GM18520 (cell line): ENCODE measurements around the gene RNF13.
"Not testable (repeated sequence)": the region's sequence is repeated elsewhere in the genome, so short reads cannot be mapped to it uniquely, and the experiment has no call there.

Experiments used
- ATAC-seq: cut with Tn5 transposase; IDR thresholded peaks from one replicate; pipeline ENCODE4 v1.9.1; 2021; ENCODE audit not compliant: unreplicated experiment

The RNF13 gene

DNA sequence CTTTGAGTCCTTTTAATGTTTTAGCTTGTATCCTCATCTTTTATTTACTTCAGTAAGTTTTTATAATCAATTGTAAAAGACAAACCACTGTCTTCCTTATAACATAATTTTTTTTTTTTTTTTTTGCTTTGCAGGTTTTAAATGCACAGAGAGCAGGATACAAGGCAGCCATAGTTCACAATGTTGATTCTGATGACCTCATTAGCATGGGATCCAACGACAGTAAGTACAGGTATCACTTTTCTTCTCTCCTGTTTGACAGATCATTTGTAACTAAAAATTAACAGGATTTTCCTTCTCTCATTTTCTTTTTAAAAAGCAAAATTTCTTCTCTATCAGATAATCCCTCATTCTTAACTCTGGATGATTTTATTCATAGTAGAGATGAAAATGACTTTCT, 82.3 kb downstream of the RNF13 start:
- ATAC-seq = no peak

DNA sequence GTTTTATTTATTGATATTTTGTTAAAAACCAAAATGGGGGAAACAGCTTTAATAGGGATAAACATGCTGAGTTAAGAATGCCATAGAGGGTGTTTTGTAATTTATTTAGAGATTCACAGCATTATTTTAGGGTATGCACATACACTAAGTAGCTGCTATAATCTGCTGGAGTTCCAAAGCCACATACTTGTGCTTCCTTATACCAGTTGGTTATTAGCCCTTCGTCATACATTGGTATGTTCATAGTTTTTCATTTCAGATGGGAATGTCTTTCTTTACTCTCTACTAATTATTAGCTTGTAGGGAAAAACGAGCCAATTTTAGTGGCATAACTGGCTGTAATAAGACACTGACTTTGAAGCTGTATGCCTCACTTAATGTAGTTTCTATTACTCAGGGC, 82.8 kb downstream of the RNF13 start:
- ATAC-seq = no peak

DNA sequence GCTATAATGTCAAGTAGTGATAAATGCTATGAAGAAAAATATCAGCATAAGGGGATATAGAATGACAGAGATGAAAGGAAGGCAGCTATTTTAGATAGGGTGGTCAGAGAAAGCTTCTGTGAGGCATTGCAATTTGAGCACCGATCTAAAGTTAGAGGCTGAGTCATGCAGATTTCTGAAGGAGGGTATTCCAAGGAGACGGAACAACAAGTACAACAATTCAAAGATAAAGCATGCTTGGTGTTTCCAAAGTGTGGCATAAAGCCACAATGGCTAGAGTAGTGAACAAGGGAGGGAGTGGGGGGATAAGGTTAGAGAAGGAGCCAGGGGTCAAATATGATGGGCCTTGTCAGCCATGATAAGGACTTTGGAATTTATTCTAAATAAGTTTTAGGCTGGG, 85.8 kb downstream of the RNF13 start:
- no peak for ATAC-seq

DNA sequence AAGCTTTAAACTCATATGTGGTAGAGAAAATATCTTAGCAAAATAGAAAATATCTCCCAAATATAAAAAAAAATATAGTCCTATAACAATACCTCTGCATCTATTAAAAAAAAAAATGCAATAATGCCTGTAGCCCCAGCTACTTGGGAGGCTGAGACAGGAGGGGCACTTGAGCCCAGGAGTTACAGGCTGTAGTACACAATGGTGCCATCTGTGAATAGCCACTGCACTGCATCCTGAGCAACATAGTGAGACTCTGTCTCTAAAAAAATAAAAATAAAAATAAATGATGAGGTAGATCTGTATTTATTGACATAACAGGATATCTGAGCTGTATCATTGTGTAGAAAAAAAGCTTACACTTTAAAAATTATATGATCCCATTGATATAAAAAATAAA, 87.3 kb downstream of the RNF13 start:
- ATAC-seq = no peak

DNA sequence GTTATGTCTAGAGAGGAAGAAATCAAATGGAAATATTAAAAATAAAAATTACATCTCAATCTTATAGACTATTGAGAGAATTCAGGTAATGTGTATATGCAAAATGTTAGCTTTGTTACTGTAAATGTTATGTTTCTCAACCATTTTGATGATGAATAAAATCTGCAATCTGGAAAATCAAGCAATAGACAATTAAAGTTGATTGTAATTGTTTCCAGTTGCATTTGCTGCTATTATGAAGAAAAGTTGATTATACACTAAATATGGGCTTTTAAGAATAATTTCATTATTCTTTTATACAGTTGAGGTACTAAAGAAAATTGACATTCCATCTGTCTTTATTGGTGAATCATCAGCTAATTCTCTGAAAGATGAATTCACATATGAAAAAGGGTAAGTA, 88.8 kb downstream of the RNF13 start:
- ATAC-seq = no peak

DNA sequence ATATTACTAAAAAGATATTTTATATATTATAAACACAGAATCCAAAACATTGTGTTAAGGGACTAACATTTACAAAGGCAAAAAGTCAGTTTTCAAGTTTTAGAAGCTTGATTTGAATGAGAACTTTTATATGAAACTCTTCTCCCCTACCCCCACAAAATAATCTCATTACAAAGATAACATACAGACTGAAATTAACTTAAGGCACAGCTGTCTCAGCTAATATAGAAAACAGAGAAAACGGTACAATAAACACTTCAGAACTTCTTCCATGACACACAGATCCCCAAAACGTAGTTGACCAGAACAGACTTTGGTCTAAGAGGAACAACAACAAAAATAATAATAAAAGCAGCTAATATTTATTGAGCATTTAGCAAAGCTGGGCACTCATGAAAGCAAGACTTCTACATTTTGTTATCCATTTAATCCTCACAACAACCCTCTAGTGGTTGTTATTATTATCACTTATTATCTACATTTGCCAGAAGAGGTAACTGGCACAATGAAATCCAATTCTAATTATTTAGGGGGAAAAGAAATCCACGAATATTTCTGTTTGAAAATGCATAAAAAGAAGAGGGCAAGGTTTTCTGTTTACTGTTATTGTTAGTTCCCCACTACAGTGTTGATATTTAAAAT, 89.6 kb downstream of the RNF13 start:
- ATAC-seq = no peak

DNA sequence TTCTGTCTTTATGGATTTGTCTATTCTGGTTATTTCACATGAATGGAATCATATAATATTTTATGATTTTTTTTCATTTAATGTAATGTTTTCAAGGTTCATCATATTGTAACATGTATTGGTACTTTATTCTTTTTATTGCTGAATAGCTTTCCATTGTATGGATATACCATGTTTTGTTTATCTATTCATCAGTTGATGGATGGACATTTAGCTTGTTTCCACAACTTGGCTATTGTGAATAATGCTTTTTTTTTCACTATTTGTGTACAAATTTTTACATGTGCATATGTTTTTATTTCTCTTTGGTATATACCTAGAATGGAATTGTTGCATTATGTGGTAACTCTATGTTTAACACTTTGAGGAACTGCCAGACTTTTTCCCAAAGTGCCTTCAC, 93.0 kb downstream of the RNF13 start:
- no peak for ATAC-seq

DNA sequence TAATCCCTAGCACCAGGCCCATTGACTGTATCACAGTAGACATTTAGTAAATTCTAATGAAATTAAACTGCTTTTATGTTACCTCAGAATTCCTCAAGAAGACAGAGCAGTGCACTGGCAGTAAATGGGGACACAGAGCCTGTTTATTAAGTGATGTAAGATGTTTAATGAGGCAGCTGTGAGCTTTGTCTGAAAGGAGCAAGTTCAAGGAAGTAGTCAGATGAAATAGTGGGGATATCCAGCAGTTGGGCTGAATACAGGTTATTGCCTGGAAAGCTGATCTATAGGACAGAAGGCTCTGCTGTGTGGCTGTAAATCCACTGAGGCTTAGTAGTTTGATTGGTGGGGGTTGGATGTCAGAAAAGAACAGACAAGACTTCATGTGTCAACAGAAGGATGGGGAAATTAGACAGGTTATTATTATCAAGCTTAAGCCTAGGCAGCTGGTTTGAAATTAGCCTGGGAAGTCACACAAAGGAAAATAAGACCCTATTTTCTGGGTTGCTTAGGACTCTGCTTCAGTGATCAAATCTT, 95.5 kb downstream of the RNF13 start:
- no peak for ATAC-seq

DNA sequence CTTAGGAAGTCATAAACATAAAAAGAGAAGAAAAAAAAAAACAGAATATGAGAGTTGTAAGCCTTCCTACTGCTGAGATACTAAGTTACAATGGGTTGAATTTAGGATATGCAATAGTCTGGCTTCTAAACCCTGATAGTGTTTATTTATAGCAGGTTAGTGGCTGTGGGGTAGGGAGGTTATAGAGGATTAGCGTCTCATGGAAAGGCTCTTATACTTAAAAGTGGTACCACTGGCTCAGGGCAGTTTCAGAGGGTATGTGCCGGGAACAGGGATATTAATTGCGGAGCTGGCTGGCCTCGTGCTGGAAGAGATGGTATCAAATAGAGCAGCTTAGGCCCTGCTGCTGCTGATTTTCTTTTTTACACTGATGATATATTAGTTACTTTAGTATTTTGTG, 96.9 kb downstream of the RNF13 start:
- no peak for ATAC-seq

DNA sequence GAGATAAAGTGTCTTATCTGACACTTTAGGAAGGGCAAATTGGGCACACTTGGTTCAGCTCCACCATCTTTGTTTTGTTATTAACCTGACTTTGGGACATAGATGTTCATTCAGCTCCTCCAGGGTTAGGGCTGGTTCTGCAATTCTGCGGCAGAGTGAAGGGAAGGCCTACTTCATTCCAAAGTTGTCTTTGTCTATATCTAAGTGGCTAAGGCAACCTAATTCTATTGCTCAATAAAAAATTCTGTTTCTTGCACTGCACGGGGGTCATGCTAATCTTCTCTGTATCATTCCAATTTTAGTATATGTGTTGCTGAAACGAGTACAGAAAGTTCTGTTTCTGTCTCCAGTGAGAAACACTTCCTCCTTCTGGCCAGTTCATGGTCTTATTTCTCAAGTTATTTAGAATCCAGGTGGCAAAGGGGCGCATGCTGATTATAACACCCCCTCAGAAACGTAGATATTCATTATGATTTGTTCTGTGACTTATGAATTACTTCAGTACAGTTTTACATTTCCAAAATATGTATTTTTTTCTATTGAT, 104.2 kb downstream of the RNF13 start:
- no peak for ATAC-seq

DNA sequence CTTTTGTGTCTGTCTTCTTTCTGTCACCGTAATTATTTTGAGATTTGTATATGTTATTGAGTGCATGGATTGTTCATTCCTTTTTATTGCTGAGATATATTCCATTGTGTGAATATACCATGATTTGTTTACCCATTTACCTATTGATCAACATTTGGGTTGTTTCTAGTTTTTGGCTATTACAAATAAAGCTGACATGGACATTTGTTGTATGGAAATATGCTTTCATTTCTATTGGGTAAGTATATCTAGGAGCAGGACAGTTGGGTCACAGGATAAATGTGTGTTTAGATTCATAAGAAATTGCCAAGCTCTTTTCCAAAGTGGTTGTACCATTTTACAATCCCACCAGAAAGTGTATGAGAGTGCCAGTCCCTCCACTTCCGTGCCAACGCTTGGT, 106.5 kb downstream of the RNF13 start:
- no peak for ATAC-seq

DNA sequence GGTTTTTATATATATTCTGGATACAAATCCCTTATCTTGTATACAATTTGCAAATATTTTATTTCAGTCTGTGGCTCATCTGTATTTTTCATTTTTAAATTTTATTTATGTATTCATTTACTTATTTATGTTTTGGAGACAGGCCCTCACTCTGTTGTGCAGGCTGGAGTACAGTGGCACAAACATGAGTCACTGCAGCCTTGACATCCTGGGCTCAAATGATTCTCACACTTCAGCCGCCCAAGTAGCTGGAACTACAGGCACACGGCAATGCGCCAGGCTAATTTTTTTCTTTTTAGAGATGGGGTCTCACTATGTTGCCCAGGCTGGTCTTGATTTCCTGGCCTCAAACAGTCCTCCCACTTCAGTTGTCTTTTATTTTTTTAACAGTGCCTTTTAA, 107.1 kb downstream of the RNF13 start:
- ATAC-seq = no peak

DNA sequence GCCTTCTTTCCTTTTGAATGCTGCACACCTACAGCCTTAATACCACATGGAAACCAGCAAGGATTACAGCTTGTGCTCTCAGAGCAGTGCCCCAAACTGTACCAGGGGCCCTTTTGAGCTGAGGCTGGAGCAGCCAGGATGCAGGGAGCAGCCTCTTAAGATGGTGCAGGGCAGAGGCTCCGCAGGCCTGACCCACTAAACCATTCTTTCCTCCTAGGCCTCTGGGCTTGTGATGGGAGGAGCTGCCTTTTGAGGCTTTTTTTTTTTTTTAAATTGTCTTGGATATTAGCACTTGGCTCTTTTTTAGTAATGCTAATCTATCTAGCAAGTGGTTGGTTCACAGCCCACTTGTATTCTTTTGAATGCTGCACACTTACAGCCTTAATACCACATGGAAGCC, 120.0 kb downstream of the RNF13 start:
- no peak for ATAC-seq

DNA sequence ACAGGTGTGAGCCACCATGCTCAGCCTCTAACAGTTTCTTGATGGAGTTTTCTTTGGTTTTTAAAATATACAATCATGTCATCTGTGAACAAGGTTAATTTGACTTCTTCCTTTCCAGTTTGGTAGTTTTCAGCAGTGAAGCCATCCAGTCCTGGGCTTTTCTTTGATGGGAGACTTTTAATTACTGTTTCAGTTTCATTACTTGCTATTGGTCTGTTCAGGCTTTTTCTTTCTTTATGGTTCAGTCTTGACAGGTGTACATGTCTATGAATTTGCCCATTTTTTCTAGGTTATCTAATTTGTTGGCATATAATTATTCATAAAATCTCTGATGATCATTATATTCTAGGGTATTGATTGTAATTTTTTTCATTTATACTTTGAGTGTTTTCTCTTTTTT, 120.8 kb downstream of the RNF13 start:
- no peak for ATAC-seq

DNA sequence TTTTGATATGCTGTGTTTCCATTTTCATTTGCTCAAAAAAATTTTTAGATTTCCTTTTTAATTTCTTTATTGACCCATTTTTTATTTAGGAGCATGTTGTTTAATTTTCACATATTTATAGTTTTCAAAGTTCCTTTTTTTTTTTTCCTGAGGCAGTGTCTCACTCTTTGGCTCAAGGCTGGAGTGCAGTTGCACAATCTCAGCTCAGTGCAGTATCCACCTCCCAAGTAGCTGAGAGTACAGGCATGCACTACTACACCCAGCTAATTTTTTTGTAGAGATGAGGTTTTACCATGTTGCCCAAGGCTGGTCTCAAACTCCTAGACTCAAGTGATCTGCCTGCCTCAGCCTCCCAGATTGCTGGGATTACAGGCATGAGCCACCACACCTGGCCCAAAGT, 121.5 kb downstream of the RNF13 start:
- no peak for ATAC-seq

DNA sequence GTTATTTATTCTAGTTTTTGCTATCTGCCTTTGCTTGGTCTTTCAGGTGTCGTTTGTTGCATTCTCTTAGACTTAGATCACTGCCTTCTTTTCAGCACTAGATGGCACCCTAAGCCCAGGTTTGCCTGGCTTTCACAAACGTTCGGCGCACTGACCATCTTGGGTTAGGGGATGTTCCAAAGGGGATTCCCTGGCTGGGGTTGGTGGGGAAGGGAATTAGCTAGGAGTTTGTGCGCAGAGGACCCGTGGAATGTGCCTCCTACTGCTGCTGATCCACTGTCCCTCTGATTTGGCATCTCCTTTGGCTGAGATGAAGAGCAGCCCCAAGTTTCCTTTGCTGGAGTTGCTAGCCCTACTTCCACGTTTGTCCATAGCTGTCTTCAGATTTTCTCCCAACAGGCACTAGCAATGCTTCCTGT, 123.8 kb downstream of the RNF13 start:
- ATAC-seq = no peak

DNA sequence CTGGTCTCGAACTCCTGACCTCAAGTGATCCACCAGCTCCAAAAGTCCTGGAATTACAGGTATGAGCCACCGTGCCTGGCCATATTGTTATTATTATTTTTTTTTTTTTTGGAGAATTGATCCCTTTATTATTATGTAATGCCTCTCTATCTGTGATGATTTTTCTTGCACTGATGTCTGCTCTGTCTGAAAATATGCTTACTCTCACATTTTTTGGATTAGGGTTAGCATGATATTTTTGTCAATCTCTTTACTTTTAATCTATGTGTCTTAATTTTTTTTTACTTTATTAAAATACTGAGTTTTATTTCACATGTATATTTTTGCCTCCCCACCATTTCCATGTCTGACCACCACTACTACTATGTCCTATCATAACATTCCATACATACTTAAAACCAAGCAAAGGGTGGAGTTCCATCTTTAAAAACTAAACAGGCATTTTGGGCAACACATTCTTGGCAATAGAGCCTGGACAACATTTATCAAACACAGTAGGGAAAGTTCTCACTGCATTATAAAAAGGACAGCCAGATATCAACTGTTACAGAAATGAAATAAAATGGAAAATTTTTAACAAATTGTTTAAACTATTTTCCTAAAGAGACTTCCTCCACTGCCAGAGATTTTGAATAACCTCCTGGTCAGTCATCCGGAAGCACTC, 125.5 kb downstream of the RNF13 start:
- not testable (repeated sequence) for ATAC-seq

DNA sequence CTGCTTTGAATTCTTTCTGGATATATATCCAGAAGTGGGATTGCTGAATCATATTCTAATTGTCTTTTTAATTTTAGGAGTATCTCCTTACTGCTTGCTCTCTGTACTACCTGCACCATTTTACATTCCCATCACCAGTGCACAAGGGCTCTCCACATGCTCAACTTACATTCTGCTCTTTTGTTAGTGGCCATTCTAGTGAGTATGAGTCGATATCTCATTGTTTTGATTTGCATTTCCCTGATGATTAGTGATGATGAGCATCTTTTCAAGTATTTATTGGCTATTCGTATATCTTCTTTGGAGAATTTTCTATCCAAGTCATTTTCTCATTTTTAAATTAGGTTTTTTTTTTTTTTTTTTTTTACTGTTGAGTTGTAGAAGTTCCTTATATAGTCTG, 128.2 kb downstream of the RNF13 start:
- no peak for ATAC-seq

DNA sequence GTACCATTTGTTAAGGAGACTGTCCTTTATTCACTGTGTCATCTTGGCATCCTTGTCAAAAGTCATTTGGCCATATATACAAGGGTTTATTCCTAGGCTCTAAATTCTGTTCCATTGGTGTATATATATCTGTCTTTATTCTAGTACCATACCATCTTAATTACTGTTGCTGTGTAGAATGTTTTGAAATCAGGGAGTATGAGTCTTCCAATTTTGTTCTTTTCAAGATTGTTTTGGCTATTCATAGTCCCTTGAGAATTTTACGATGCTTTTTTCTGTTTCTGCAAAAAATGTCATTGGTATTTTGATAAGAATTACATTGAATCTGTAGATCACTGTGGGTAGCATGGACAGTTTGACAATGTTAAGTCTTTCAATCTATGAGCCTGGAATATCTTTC, 128.9 kb downstream of the RNF13 start:
- ATAC-seq = no peak

DNA sequence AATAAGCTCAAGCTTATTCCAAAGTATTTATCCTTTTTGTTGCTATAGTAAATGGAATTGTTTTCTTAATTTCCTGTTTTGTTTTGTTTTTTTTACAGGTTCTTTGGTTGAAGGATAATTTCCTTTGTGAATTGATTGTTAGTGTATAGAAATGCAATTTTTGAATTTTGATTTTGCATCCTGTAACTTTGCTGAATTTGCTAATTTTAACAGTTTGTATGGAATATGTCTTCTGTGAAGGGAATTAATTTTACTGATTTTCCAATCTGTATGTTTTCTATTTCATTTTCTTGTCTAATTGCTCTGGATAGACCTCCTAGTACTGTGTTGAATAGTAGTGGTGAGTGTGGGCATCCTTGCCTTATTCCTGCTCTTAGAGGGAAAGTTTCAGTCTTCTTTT, 129.4 kb downstream of the RNF13 start:
- no peak for ATAC-seq

DNA sequence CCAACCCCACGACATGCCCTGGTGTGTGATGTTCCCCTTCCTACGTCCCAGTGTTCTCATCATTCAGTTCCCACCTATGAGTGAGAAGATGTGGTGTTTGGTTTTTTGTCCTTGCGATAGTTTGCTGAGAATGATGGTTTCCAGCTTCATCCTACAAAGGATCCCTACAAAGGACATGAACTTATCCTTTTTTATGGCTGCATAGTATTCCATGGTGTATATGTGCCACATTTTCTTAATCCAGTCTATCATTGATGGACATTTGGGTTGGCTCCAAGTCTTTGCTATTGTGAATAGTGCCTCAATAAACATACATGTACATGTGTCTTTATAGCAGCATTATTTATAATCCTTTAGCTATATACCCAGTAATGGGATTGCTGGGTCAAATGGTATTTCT, 131.0 kb downstream of the RNF13 start:
- ATAC-seq = not testable (repeated sequence)

DNA sequence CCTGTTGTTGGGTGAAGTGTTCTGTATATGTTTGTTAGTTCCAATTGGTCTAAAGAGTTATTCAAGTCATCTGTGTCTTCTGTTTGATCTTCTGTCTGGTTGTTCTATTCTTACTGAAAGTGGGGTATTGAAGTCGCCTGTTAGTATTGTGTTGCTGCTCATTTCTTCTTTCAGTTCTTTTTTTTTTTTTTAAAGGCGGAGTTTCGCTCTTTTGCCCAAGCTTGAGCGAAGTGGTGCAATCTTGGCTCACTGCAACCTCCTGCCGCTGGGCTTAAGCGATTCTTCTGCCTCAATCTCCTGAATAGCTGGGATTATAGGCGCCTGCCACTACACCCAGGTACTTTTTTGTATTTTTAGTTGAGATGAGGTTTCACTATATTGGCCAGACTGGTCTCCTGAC, 134.2 kb downstream of the RNF13 start:
- no peak for ATAC-seq

DNA sequence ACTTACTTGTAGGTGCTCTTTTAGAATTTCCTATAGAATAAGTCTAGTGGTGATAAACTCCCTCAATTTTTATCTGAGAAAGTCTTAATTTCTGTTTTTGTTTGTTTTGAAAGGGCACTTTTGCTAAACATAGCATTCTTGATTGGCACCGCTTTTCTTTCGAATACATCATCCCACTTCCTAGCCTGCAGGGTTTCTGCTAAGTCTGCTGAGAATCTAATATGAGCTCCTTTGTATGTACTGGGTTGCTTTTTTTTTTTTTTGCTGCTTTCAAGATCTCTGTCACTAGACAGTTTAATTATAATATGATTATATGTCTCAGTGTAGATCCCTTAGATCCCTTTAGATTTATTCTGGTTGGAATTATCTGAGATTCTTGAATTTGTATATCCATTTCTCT, 136.2 kb downstream of the RNF13 start:
- ATAC-seq = no peak
